ENCODE data around the gene PTPRM.
A peak's percentile ranks its signal among the peaks of the same experiment; 100 is the strongest.
"Not testable (repeated sequence)": the region's sequence is repeated elsewhere in the genome, so short reads cannot be mapped to it uniquely, and the experiment has no call there.

Gene PTPRM

GRCh38 chr18:8046441-8046840, 479.3 kb downstream of the PTPRM start:
- DNase-seq (ENCODE audit: low read depth), result peak; percentile 22
- H3K4me3 ChIP-seq (ENCODE audit: low read depth, low read length), result no peak overlapping the region
- no peak for TF ChIP-seq CTCF (conservative IDR thresholded peaks at IDR 0.05; ENCODE audit: low read depth, low read length)

GRCh38 chr18:8049147-8049546, 482.0 kb downstream of the PTPRM start:
- no peak for TF ChIP-seq CTCF (conservative IDR thresholded peaks at IDR 0.05; ENCODE audit: low read depth, low read length)
- peak; percentile 45 for DNase-seq (ENCODE audit: low read depth)
- H3K4me3 ChIP-seq (ENCODE audit: low read depth, low read length), result no peak overlapping the region

- no peak for DNase-seq (ENCODE audit: low read depth)
- no peak overlapping the region for H3K4me3 ChIP-seq (ENCODE audit: low read depth, low read length)
- TF ChIP-seq CTCF (conservative IDR thresholded peaks at IDR 0.05; ENCODE audit: low read depth, low read length), result no peak
These were observed 483.7 kb downstream of the PTPRM start for GRCh38 chr18:8050616-8051329.

- DNase-seq (ENCODE audit: low read depth), result peak; percentile 55
- H3K4me3 ChIP-seq (ENCODE audit: low read depth, low read length), result no peak overlapping the region
- no peak for TF ChIP-seq CTCF (conservative IDR thresholded peaks at IDR 0.05; ENCODE audit: low read depth, low read length)
These were observed 484.3 kb downstream of the PTPRM start for GRCh38 chr18:8051453-8051852.

GRCh38 chr18:8052237-8052701, 485.2 kb downstream of the PTPRM start:
- TF ChIP-seq CTCF (conservative IDR thresholded peaks at IDR 0.05; ENCODE audit: low read depth, low read length), result no peak
- DNase-seq (ENCODE audit: low read depth), result no peak
- H3K4me3 ChIP-seq (ENCODE audit: low read depth, low read length), result no peak overlapping the region

GRCh38 chr18:8056723-8057122, 489.6 kb downstream of the PTPRM start:
- H3K4me3 ChIP-seq (ENCODE audit: low read depth, low read length), result no peak overlapping the region
- DNase-seq (ENCODE audit: low read depth), result no peak
- TF ChIP-seq CTCF (conservative IDR thresholded peaks at IDR 0.05; ENCODE audit: low read depth, low read length), result no peak

- H3K4me3 ChIP-seq (ENCODE audit: low read depth, low read length); DNase-seq (ENCODE audit: low read depth): not testable (repeated sequence)
These were observed 496.0 kb downstream of the PTPRM start for GRCh38 chr18:8063152-8063551.

All from choroid plexus epithelial cell (primary cell).